Parathyroid adenoma (tissue), 2 donors: ENCODE results near the gene GID8.

Experiments used
- H2AFZ ChIP-seq: fragments of 300-600 bp; sonication (generic); one replicate; pipeline ENCODE4 v1.7.0; 2017; ENCODE audit warnings: antibody characterized with exemption, mild to moderate bottlenecking
- H3K27ac ChIP-seq: fragments of 300-600 bp; sonication (generic); one replicate; pipeline ENCODE4 v1.7.0; 2017
- H3K27me3 ChIP-seq: fragments of 300-600 bp; sonication (generic); one replicate; pipeline ENCODE4 v1.7.0; 2017; ENCODE audit warnings: low read length; ENCODE audit not compliant: control insufficient read depth, insufficient read depth
- H3K36me3 ChIP-seq: fragments of 300-600 bp; sonication (generic); one replicate; pipeline ENCODE4 v1.7.0; 2017; ENCODE audit warnings: low read length; ENCODE audit not compliant: control insufficient read depth, insufficient read depth
- H3K4me1 ChIP-seq: fragments of 300-600 bp; sonication (generic); one replicate; pipeline ENCODE4 v1.7.0; 2017; ENCODE audit warnings: control low read depth
- H3K4me2 ChIP-seq: fragments of 300-600 bp; sonication (generic); one replicate; pipeline ENCODE4 v1.7.0; 2017; ENCODE audit warnings: low read length
- H3K4me3 ChIP-seq: fragments of 300-600 bp; sonication (generic); one replicate; pipeline ENCODE4 v1.7.0; 2017; ENCODE audit warnings: low read depth, low read length
- H3K79me2 ChIP-seq: fragments of 300-600 bp; sonication (generic); one replicate; pipeline ENCODE4 v1.7.0; 2017; ENCODE audit warnings: control low read depth
- H3K9ac ChIP-seq: fragments of 300-600 bp; sonication (generic); one replicate; pipeline ENCODE4 v1.7.0; 2017; ENCODE audit warnings: mild to moderate bottlenecking
- H3K9me3 ChIP-seq: fragments of 300-600 bp; sonication (generic); one replicate; pipeline ENCODE4 v1.7.0; 2017; ENCODE audit warnings: low read length; ENCODE audit not compliant: control insufficient read depth
- TF ChIP-seq, protein P1 (sequence below): fragments of 300-600 bp; sonication (generic); IDR thresholded peaks from one replicate; pipeline ENCODE4 v1.7.0; 2017; ENCODE audit warnings: antibody characterized with exemption, mild to moderate bottlenecking
- donor health status: primary hyperparathyroidism.

The GID8 gene

DNA sequence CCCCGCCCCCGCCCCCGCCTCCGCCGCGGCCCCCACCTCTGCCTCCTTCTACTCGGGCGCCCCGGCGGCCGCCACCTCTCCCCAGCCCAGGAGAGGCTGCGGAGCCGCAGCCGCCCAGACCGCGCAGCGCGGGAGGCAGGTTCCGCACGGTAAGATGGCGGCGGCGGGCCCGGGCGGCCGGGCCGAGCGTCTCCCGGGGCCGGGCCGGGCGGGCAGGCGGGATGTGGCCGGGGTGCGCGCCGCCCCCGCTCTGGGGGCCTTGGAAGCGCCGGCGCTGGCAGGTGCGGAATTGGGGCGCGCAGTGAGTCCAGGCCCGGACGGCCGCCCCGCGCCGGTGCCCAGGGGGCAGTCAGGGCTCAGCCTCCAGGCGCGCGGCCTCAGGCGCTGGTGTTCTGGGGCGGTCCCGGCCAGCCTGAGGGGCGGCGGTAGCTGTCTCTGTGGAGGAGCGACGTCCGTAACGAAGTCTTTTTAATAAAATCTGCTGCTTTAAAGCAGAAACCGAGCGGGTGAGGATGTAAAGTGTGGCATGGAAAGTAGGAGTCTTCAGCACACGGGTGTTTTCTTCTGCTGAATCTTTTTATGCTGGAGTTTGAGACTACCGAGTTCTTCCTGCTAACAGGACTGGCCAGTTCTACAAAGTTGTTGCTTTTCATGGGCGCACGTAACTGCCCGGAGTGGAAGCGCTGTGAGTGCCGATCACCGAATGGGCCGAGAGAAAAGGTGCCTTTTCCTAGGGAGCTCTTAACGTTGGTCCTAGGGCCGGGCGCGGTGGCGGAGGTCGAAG lies at the start of gene GID8:
Gene GID8 (plus strand): TSS at position 43 of the 784 bp plus-strand sequence. CDS start 3,356 bp downstream, outside the sequence.
- Histone ChIP-seq H3K4me1 (peaks cover 19% of the 10 kb centered on the region), H3K27me3 (no peaks in the 10 kb centered on the region), H3K79me2 (peaks cover 75% of the 10 kb centered on the region), H3K4me2 (peak within 1 kb of the TSS; percentile 96), H3K27ac (peak within 1 kb of the TSS; percentile 88), H2AFZ (peak within 1 kb of the TSS; percentile 98), H3K9me3 (no peaks in the 10 kb centered on the region), H3K4me3 (peak within 1 kb of the TSS; percentile 96), H3K9ac (peak within 1 kb of the TSS; percentile 78), H3K36me3 (no peaks in the 10 kb centered on the region)
- TF ChIP-seq, protein P1, sequence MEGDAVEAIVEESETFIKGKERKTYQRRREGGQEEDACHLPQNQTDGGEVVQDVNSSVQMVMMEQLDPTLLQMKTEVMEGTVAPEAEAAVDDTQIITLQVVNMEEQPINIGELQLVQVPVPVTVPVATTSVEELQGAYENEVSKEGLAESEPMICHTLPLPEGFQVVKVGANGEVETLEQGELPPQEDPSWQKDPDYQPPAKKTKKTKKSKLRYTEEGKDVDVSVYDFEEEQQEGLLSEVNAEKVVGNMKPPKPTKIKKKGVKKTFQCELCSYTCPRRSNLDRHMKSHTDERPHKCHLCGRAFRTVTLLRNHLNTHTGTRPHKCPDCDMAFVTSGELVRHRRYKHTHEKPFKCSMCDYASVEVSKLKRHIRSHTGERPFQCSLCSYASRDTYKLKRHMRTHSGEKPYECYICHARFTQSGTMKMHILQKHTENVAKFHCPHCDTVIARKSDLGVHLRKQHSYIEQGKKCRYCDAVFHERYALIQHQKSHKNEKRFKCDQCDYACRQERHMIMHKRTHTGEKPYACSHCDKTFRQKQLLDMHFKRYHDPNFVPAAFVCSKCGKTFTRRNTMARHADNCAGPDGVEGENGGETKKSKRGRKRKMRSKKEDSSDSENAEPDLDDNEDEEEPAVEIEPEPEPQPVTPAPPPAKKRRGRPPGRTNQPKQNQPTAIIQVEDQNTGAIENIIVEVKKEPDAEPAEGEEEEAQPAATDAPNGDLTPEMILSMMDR = no peak

DNA sequence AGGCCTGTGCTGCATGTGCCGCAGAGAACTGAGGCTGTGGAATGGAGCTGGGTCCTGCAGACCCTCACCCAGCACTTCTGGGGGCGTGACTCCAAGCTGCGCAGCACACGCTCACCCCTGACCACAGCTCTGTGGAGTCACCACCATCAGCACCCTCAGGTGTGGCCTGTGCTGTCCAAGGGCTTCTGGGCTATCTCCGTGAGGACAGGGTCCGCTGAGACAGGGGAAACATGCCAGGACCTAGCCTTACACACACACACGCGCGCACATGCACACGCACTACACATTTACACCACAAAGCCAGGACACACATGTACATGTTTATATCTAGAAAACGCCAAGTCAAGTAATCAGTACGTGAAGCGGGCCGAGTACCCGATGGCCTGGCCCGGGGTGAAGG lies 49.5 kb upstream of the GID8 start:
- Histone ChIP-seq H3K36me3 (no peaks in the 10 kb centered on the region), H3K4me3 (no peak overlapping the region)

DNA sequence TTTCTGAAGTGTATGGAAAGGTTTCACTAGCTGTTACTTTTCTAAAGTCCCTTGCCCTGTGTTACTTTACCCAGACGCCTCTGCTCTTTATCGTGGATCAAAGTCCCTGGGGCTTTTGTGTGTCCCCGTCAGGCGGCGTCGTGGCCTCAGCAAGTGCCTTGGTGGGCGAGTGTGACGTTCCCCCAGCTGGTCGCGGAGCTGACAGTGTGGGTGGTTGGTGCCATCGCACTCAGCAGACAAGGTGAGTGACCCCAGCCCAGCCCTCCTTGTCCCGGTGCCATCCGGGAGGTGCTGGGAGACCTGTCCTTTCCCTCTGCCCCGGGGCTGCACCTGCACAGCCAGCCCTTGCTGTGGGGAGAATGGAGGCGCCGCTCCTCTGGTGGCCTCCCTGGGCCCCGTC lies 49.0 kb upstream of the GID8 start:
- H3K9me3 ChIP-seq = no peaks in the 10 kb centered on the region
- H3K4me1 ChIP-seq = no peaks in the 10 kb centered on the region
- no peak overlapping the region for H3K4me3 ChIP-seq
- H3K9ac ChIP-seq = no peak overlapping the region
- TF ChIP-seq, protein P1 = no peak
- H3K4me2 ChIP-seq = no peak overlapping the region
- no peaks in the 10 kb centered on the region for H3K36me3 ChIP-seq
- no peak overlapping the region for H3K27ac ChIP-seq
- H3K27me3 ChIP-seq = no peaks in the 10 kb centered on the region
- peaks cover 2% of the 10 kb centered on the region for H3K79me2 ChIP-seq
- no peak overlapping the region for H2AFZ ChIP-seq

More for the DNA sequence above, 49.5 kb upstream of the GID8 start:
- TF ChIP-seq, protein P1 = no peak
- H3K9ac ChIP-seq = no peak overlapping the region
- no peak overlapping the region for H2AFZ ChIP-seq
- no peaks in the 10 kb centered on the region for H3K9me3 ChIP-seq
- H3K79me2 ChIP-seq = peaks cover 2% of the 10 kb centered on the region
- no peak overlapping the region for H3K4me2 ChIP-seq
- no peaks in the 10 kb centered on the region for H3K4me1 ChIP-seq
- no peak overlapping the region for H3K27ac ChIP-seq
- no peaks in the 10 kb centered on the region for H3K27me3 ChIP-seq

DNA sequence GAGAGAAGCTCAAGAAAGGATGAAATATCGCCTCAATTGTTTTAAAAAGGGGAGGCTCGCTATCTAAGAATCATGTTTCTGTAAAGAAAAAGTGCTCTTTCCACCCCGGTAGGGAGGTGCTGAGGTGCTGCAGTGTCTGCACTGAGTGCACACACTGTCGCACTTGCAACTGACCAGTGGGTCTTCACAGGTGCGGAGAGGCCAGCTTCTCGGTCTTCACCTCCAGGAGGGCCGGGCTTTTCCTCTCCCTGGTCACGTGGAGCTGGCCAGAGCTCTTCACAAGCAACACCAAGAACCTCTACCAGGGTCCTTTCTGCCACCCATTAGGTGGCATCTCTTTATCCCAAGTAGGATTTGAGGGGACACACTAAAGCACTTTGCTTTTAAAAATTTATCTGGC lies 48.5 kb upstream of the GID8 start:
- H3K36me3 ChIP-seq = no peaks in the 10 kb centered on the region
- TF ChIP-seq, protein P1 = no peak

DNA sequence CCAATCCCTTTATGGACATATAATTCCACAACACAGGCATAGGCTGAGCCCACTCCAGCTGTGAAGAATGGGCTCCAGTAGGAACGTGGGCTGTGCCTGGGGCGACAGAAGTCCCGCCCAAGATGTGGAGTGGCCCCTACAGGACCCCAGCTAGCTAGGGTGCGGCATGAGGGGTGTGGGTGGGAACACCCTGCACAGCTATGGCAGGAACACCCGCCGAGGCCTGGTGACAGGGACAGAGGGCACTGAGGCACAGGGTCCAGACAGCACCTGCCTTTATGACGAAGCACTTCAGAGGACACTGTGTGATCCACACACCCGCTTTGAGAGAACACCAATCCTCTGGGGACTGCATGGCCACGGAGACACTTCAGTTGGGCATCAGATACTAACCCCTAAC lies 48.1 kb upstream of the GID8 start:
- Histone ChIP-seq H2AFZ (no peak overlapping the region), H3K27me3 (no peaks in the 10 kb centered on the region), H3K4me1 (no peaks in the 10 kb centered on the region), H3K79me2 (peaks cover 2% of the 10 kb centered on the region), H3K36me3 (no peaks in the 10 kb centered on the region), H3K27ac (no peak overlapping the region), H3K4me3 (no peak overlapping the region), H3K9me3 (no peaks in the 10 kb centered on the region), H3K4me2 (no peak overlapping the region), H3K9ac (no peak overlapping the region)
- TF ChIP-seq, protein P1 = no peak

More for the DNA sequence above, 48.5 kb upstream of the GID8 start:
- Histone ChIP-seq H3K4me1 (no peaks in the 10 kb centered on the region), H3K27ac (no peak overlapping the region), H3K9me3 (no peaks in the 10 kb centered on the region), H3K4me2 (no peak overlapping the region), H3K9ac (no peak overlapping the region), H3K4me3 (no peak overlapping the region), H2AFZ (no peak overlapping the region), H3K27me3 (no peaks in the 10 kb centered on the region), H3K79me2 (peaks cover 2% of the 10 kb centered on the region)
